HCT116 (cell line): ENCODE measurements around the gene TEX54. TPM values are rescaled to one million over a fixed set of nuclear protein-coding genes. Genes with fewer than 3 reads are reported as not detected.

Source experiments
- ATAC-seq: fragments of 200-7000 bp; cut with Tn5 transposase; 2 replicates; pipeline ENCODE4 v1.9.1; 2020; ENCODE audit warnings: mild to moderate bottlenecking, moderate library complexity
- BruUV-seq: library from RNA; stranded (reverse); fragments of 400-500 nt; replicated peaks from 2 replicates; lab custom pipeline; 2021; lab: Mats Ljungman, UMichigan
- CTCF ChIA-PET: fragments of 300-600 bp; sonication (Branson Sonifier 250); formaldehyde crosslinking; loops from one replicate; lab custom pipeline; 2021; ENCODE audit warnings: antibody characterized with exemption; lab: Charles Lee
- POLR2A ChIA-PET: fragments of 300-600, 350-600 bp; sonication (Branson Sonifier 250); formaldehyde crosslinking; loops from one replicate; lab custom pipeline; 2021; ENCODE audit warnings: antibody characterized with exemption; lab: Charles Lee
- RAD21 ChIA-PET, 2 experiments: fragments of 300-600 bp; sonication (Branson Sonifier 250); formaldehyde crosslinking; loops; one replicate each; lab custom pipeline; 2023; ENCODE audit warnings: low total read pairs in 2 of 2; ENCODE audit not compliant: uncharacterized antibody in 2 of 2, unreplicated experiment in 2 of 2, low non-redundant PET in 1 of 2; lab: Charles Lee
- DNase-seq: peaks from one replicate; pipeline ENCODE4 v3.0.0-alpha.2; 2010; ENCODE audit warnings: low read depth, low spot score
- H2AFZ ChIP-seq: fragments of 200-600 bp; shearing (Covaris generic), sonication (generic); 2 replicates; pipeline ENCODE4 v1.6.1; 2017; ENCODE audit warnings: low read depth, mixed run types, mixed read lengths, antibody characterized with exemption, low read length; ENCODE audit not compliant: poor library complexity, severe bottlenecking
- H3K27ac ChIP-seq: 2 replicates; pipeline ENCODE4 v1.5.1; 2012; ENCODE audit warnings: low read depth, low read length
- H3K27me3 ChIP-seq: fragments of 200-600 bp; sonication (generic); 2 replicates; pipeline ENCODE4 v1.6.1; 2016; ENCODE audit warnings: mixed run types, low read length, mixed read lengths; ENCODE audit not compliant: insufficient read depth
- H3K36me3 ChIP-seq, 2 experiments: fragments of 200-500 bp in 1 of 2; fragments of 200-600 bp in 1 of 2; sonication (Bioruptor generic) in 1 of 2; sonication (generic) in 1 of 2; 2 replicates each; pipeline versions ENCODE4 v1.5.1 to v1.6.1; 2014 to 2016; ENCODE audit warnings: low read length in 2 of 2, inconsistent platforms in 1 of 2, mixed read lengths in 1 of 2, mixed run types in 1 of 2; ENCODE audit not compliant: insufficient read depth in 2 of 2, control insufficient read depth in 1 of 2
- H3K4me1 ChIP-seq, 2 experiments: fragments of 200-600 bp in 1 of 2; sonication (generic) in 1 of 2; 2 replicates each; pipeline versions ENCODE4 v1.5.1 to v1.6.1; 2012 to 2017; ENCODE audit warnings: low read length in 2 of 2, inconsistent platforms in 1 of 2, mild to moderate bottlenecking in 1 of 2, mixed read lengths in 1 of 2, mixed run types in 1 of 2, moderate library complexity in 1 of 2; ENCODE audit not compliant: insufficient read depth in 2 of 2, control insufficient read depth in 1 of 2
- H3K4me2 ChIP-seq: fragments of 200-600 bp; sonication (generic); 2 replicates; pipeline ENCODE4 v1.6.1; 2017; ENCODE audit warnings: mixed run types, low read length, mixed read lengths
- H3K4me3 ChIP-seq, 2 experiments: fragments of 200-600 bp in 1 of 2; sonication (generic) in 1 of 2; replicated peaks in 1 of 2; 2 replicates each; pipeline ENCODE4 v1.5.1; 2011 to 2016; ENCODE audit warnings: low read length in 2 of 2, control low read depth in 1 of 2, low read depth in 1 of 2, mild to moderate bottlenecking in 1 of 2, mixed read lengths in 1 of 2, mixed run types in 1 of 2
- H3K79me2 ChIP-seq: fragments of 200-600 bp; sonication (generic); 2 replicates; pipeline ENCODE4 v1.6.1; 2017; ENCODE audit warnings: mild to moderate bottlenecking, mixed run types, low read length, moderate library complexity, mixed read lengths; ENCODE audit not compliant: insufficient read depth
- H3K9ac ChIP-seq: fragments of 200-600 bp; sonication (generic); 2 replicates; pipeline ENCODE4 v1.6.1; 2016; ENCODE audit warnings: low read length, mixed read lengths
- H3K9me2 ChIP-seq: fragments of 200-600 bp; sonication (generic), shearing (Covaris generic); 2 replicates; pipeline ENCODE4 v1.6.1; 2017; ENCODE audit warnings: mixed run types, mild to moderate bottlenecking, moderate library complexity; ENCODE audit not compliant: insufficient read depth
- H3K9me3 ChIP-seq, 2 experiments: fragments of 200-500 bp in 1 of 2; fragments of 200-600 bp in 1 of 2; sonication (Bioruptor generic) in 1 of 2; sonication (generic) in 1 of 2; 2 replicates each; pipeline ENCODE4 v1.6.1; 2014 to 2017; ENCODE audit warnings: low read length in 2 of 2, mixed read lengths in 2 of 2, inconsistent platforms in 1 of 2, low read depth in 1 of 2, mild to moderate bottlenecking in 1 of 2, mixed run types in 1 of 2, moderate library complexity in 1 of 2; ENCODE audit not compliant: control insufficient read depth in 1 of 2, insufficient read depth in 1 of 2
- H4K20me1 ChIP-seq: fragments of 200-600 bp; sonication (generic), shearing (Covaris generic); 2 replicates; pipeline ENCODE4 v1.6.1; 2017; ENCODE audit warnings: mixed run types, mild to moderate bottlenecking, moderate library complexity; ENCODE audit not compliant: insufficient read depth
- CEBPB ChIP-seq: IDR thresholded peaks from 2 replicates; pipeline ENCODE4 v1.6.1; 2012; ENCODE audit warnings: low read depth
- EGR1 ChIP-seq: IDR thresholded peaks from 2 replicates; pipeline ENCODE4 v1.6.1; 2012; ENCODE audit warnings: low read depth
- ELF1 ChIP-seq: IDR thresholded peaks from 2 replicates; pipeline ENCODE4 v1.6.1; 2012; ENCODE audit warnings: low read depth, borderline replicate concordance
- EZH2 ChIP-seq: fragments of 200-600 bp; sonication (generic); IDR thresholded peaks from 2 replicates; pipeline ENCODE4 v1.6.1; 2017; ENCODE audit warnings: antibody characterized with exemption, mixed run types
- EZH2phosphoT487 ChIP-seq: fragments of 200-600 bp; IDR thresholded peaks from 2 replicates; pipeline ENCODE4 v1.6.1; 2018; ENCODE audit warnings: antibody characterized with exemption, borderline replicate concordance
- FOSL1 ChIP-seq: IDR thresholded peaks from 2 replicates; pipeline ENCODE4 v1.6.1; 2012; ENCODE audit warnings: low read depth
- JUND ChIP-seq: IDR thresholded peaks from 2 replicates; pipeline ENCODE4 v1.6.1; 2012
- POLR2A ChIP-seq: IDR thresholded peaks from 2 replicates; pipeline ENCODE4 v1.7.0; 2011; ENCODE audit warnings: borderline replicate concordance; ENCODE audit not compliant: insufficient read depth, insufficient read length; ENCODE audit errors: extremely low read depth
- RAD21 ChIP-seq: IDR thresholded peaks from 2 replicates; pipeline ENCODE4 v1.6.1; 2012; ENCODE audit warnings: low read depth, mild to moderate bottlenecking
- SIN3A ChIP-seq: IDR thresholded peaks from 2 replicates; pipeline ENCODE4 v1.6.1; 2012; ENCODE audit warnings: low read depth
- SP1 ChIP-seq: IDR thresholded peaks from 2 replicates; pipeline ENCODE4 v1.6.1; 2012; ENCODE audit warnings: low read depth
- TCF7L2 ChIP-seq: IDR thresholded peaks from 2 replicates; pipeline ENCODE4 v1.7.0; 2011; ENCODE audit warnings: borderline replicate concordance, inconsistent platforms; ENCODE audit not compliant: insufficient read depth, insufficient read length; ENCODE audit errors: extremely low read depth
- ZFX ChIP-seq: fragments of 450-650 bp; IDR thresholded peaks from 2 replicates; pipeline ENCODE4 v1.6.1; 2017
- ZNF274 ChIP-seq: fragments of 200-500 bp; sonication (Bioruptor generic); IDR thresholded peaks from 2 replicates; pipeline ENCODE4 v1.6.1; 2014; ENCODE audit warnings: mild to moderate bottlenecking, low read depth, low read length, inconsistent platforms
- intact Hi-C: fragments of 100-400 bp; cut with micrococcal nuclease; formaldehyde crosslinking; loops from 2 replicates; pipeline ENCODE4 v1.10.0; 2022
- total RNA-seq: library from RNA; stranded (reverse); gene quantifications from one replicate; pipeline ENCODE4 v1.2.1, GENCODE V29; 2021; ENCODE audit not compliant: unreplicated experiment
- TF ChIP-seq, protein P1 (sequence below): IDR thresholded peaks from 2 replicates; pipeline ENCODE4 v1.6.1; 2012
- TF ChIP-seq, protein P2 (sequence below), 3 experiments: fragments of 200-600 bp in 1 of 3; sonication (generic) in 1 of 3; IDR thresholded peaks in 2 of 3; conservative IDR thresholded peaks in 1 of 3; 2 replicates each; pipeline ENCODE4 v1.5.1; 2012 to 2017; ENCODE audit warnings: low read depth in 2 of 3, low read length in 2 of 3, antibody characterized with exemption in 1 of 3, borderline replicate concordance in 1 of 3, control low read depth in 1 of 3, mild to moderate bottlenecking in 1 of 3, mixed read lengths in 1 of 3, mixed run types in 1 of 3, moderate library complexity in 1 of 3; ENCODE audit not compliant: insufficient read depth in 1 of 3
- TF ChIP-seq, protein P3 (sequence below): IDR thresholded peaks from 2 replicates; pipeline ENCODE4 v1.6.1; 2012; ENCODE audit warnings: low read depth
- TF ChIP-seq, protein P4 (sequence below): IDR thresholded peaks from 2 replicates; pipeline ENCODE4 v1.6.1; 2011; ENCODE audit warnings: mild to moderate bottlenecking, low read length, moderate library complexity; ENCODE audit not compliant: insufficient replicate concordance; ENCODE audit errors: extremely low read depth

The TEX54 gene
- total RNA-seq, 1 experiment from 2014 or later = not detected

DNA sequence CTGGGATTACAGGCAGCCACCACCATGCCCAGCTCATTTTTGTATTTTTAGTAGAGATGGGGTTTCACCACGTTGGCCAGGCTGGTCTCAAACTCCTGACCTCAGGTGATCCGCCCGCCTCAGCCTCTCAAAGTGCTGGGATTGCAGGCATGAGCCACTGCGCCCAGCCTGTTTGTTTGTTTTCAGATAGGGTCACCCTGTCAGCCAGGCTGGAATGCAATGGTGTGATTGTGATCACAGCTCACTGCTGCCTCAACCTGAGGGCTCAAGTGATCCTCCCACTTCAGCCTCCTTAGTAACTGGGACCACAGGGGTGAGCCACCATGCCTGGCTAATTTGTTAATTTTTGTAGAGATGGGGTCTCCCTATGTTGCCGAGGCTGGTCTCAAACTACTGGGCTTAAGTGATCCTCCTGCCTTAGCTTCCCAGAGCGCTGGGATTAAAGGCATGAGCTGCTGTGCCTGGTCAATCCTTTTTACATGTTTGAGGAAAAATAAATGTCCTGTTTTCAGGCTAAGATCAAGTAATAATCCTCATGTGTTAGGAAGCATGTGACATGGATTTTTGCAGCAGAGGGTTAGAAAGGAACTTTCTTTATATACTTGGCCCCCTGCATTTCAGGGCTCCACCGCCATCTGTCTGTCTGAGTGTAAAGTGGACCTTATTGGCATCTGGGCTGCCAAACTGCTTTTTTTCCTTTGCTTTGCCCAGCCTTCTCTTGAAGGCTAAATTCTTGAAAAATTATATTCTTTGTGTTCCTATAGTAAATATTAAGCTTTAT, 43.2 kb upstream of the TEX54 start:
- ChIA-PET CTCF (no interaction called here), RAD21 (no interaction called here), POLR2A (interaction anchor here (3.1 to 5.4 kb wide), 2 partner anchors 19 to 35 kb away, joined by 18 to 26 read pairs; partner anchors contain the start of gene WDR74)
- Histone ChIP-seq H3K36me3 (peaks cover 18 to 19% of the 10 kb centered on the region in 2 experiments; a peak in 3 of 4 replicates), H2AFZ (no peak overlapping the region), H4K20me1 (peaks cover 4% of the 10 kb centered on the region; the same call in 1 of the 2 replicates), H3K9me2 (no peaks in the 10 kb centered on the region), H3K27me3 (no peaks in the 10 kb centered on the region), H3K79me2 (peaks cover 97% of the 10 kb centered on the region), H3K27ac (peak overlapping the region; percentile 26), H3K4me3 (no peak overlapping the region), H3K9me3 (no peaks in the 10 kb centered on the region), H3K4me1 (peaks cover 18 to 35% of the 10 kb centered on the region in 2 experiments), H3K9ac (no peak overlapping the region), H3K4me2 (no peak overlapping the region)
- intact Hi-C loops = no loop called here
- DNase-seq = no peak
- TF ChIP-seq, protein P1, sequence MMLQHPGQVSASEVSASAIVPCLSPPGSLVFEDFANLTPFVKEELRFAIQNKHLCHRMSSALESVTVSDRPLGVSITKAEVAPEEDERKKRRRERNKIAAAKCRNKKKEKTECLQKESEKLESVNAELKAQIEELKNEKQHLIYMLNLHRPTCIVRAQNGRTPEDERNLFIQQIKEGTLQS = no peak
- TF ChIP-seq EGR1 (no peak), SP1 (no peak), SIN3A (no peak), ZNF274 (no peak), EZH2phosphoT487 (no peak), POLR2A (no peak), TCF7L2 (no peak), ELF1 (no peak), JUND (no peak), CEBPB (no peak), FOSL1 (no peak), ZFX (no peak), EZH2 (no peak), RAD21 (no peak)
- TF ChIP-seq, protein P2, sequence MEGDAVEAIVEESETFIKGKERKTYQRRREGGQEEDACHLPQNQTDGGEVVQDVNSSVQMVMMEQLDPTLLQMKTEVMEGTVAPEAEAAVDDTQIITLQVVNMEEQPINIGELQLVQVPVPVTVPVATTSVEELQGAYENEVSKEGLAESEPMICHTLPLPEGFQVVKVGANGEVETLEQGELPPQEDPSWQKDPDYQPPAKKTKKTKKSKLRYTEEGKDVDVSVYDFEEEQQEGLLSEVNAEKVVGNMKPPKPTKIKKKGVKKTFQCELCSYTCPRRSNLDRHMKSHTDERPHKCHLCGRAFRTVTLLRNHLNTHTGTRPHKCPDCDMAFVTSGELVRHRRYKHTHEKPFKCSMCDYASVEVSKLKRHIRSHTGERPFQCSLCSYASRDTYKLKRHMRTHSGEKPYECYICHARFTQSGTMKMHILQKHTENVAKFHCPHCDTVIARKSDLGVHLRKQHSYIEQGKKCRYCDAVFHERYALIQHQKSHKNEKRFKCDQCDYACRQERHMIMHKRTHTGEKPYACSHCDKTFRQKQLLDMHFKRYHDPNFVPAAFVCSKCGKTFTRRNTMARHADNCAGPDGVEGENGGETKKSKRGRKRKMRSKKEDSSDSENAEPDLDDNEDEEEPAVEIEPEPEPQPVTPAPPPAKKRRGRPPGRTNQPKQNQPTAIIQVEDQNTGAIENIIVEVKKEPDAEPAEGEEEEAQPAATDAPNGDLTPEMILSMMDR (IDR thresholded peaks at IDR 0.05 in 2 of 3, conservative IDR thresholded peaks at IDR 0.05 in 1 of 3; ENCODE audit: borderline replicate concordance in 1 of 3, insufficient read depth in 1 of 3, low read depth in 2 of 3, low read length in 2 of 3) = no peak
- TF ChIP-seq, protein P3, sequence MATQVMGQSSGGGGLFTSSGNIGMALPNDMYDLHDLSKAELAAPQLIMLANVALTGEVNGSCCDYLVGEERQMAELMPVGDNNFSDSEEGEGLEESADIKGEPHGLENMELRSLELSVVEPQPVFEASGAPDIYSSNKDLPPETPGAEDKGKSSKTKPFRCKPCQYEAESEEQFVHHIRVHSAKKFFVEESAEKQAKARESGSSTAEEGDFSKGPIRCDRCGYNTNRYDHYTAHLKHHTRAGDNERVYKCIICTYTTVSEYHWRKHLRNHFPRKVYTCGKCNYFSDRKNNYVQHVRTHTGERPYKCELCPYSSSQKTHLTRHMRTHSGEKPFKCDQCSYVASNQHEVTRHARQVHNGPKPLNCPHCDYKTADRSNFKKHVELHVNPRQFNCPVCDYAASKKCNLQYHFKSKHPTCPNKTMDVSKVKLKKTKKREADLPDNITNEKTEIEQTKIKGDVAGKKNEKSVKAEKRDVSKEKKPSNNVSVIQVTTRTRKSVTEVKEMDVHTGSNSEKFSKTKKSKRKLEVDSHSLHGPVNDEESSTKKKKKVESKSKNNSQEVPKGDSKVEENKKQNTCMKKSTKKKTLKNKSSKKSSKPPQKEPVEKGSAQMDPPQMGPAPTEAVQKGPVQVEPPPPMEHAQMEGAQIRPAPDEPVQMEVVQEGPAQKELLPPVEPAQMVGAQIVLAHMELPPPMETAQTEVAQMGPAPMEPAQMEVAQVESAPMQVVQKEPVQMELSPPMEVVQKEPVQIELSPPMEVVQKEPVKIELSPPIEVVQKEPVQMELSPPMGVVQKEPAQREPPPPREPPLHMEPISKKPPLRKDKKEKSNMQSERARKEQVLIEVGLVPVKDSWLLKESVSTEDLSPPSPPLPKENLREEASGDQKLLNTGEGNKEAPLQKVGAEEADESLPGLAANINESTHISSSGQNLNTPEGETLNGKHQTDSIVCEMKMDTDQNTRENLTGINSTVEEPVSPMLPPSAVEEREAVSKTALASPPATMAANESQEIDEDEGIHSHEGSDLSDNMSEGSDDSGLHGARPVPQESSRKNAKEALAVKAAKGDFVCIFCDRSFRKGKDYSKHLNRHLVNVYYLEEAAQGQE = no peak
- TF ChIP-seq, protein P4, sequence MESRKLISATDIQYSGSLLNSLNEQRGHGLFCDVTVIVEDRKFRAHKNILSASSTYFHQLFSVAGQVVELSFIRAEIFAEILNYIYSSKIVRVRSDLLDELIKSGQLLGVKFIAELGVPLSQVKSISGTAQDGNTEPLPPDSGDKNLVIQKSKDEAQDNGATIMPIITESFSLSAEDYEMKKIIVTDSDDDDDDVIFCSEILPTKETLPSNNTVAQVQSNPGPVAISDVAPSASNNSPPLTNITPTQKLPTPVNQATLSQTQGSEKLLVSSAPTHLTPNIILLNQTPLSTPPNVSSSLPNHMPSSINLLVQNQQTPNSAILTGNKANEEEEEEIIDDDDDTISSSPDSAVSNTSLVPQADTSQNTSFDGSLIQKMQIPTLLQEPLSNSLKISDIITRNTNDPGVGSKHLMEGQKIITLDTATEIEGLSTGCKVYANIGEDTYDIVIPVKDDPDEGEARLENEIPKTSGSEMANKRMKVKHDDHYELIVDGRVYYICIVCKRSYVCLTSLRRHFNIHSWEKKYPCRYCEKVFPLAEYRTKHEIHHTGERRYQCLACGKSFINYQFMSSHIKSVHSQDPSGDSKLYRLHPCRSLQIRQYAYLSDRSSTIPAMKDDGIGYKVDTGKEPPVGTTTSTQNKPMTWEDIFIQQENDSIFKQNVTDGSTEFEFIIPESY = no peak
- BruUV-seq = no TSS peak
- ATAC-seq = no peak
